WTC11 (cell line): ENCODE data around the gene TMEM30A.

Experiments used
- ATF1 ChIP-seq: sonication (generic); formaldehyde crosslinking; IDR thresholded peaks from 2 replicates; pipeline ENCODE4 v1.8.1; 2023; ENCODE audit warnings: mild to moderate bottlenecking, moderate library complexity, missing genetic modification reagents
- ATF3 ChIP-seq: sonication (generic); formaldehyde crosslinking; conservative IDR thresholded peaks from 2 replicates; pipeline ENCODE4 v1.8.1; 2022; ENCODE audit warnings: mild to moderate bottlenecking, missing genetic modification reagents
- CTCF ChIP-seq: fragments of 200-600 bp; IDR thresholded peaks from 2 replicates; pipeline ENCODE4 v1.8.0; 2022; ENCODE audit warnings: antibody characterized with exemption
- ESRRA ChIP-seq: sonication (generic); formaldehyde crosslinking; IDR thresholded peaks from 2 replicates; pipeline ENCODE4 v1.8.1; 2022; ENCODE audit warnings: mild to moderate bottlenecking, missing genetic modification reagents, borderline replicate concordance
- FOXK1 ChIP-seq: sonication (generic); formaldehyde crosslinking; IDR thresholded peaks from 2 replicates; pipeline ENCODE4 v1.8.0; 2022; ENCODE audit warnings: mild to moderate bottlenecking, moderate library complexity, missing genetic modification reagents
- NFYB ChIP-seq: sonication (generic); formaldehyde crosslinking; conservative IDR thresholded peaks from 2 replicates; pipeline ENCODE4 v1.8.0; 2022; ENCODE audit warnings: low read depth, missing genetic modification reagents
- PRDM15 ChIP-seq: sonication (generic); formaldehyde crosslinking; IDR thresholded peaks from 2 replicates; pipeline ENCODE4 v1.8.0; 2022; ENCODE audit warnings: missing genetic modification reagents
- SMAD4 ChIP-seq: sonication (generic); formaldehyde crosslinking; IDR thresholded peaks from 2 replicates; pipeline ENCODE4 v1.8.0; 2022; ENCODE audit warnings: mild to moderate bottlenecking, missing genetic modification reagents
- TCF7 ChIP-seq: sonication (generic); formaldehyde crosslinking; IDR thresholded peaks from 2 replicates; pipeline ENCODE4 v1.8.0; 2022; ENCODE audit warnings: mild to moderate bottlenecking, low read depth, missing genetic modification reagents, moderate library complexity
- ZNF121 ChIP-seq: sonication (generic); formaldehyde crosslinking; IDR thresholded peaks from 2 replicates; pipeline ENCODE4 v1.8.0; 2023; ENCODE audit warnings: missing genetic modification reagents
- TF ChIP-seq, protein P1 (sequence below): sonication (generic); formaldehyde crosslinking; IDR thresholded peaks from 2 replicates; pipeline ENCODE4 v1.8.0; 2023; ENCODE audit warnings: missing genetic modification reagents
- TF ChIP-seq, protein P2 (sequence below): sonication (generic); formaldehyde crosslinking; IDR thresholded peaks from 2 replicates; pipeline ENCODE4 v1.8.1; 2022; ENCODE audit warnings: low read depth, missing genetic modification reagents, borderline replicate concordance
- TF ChIP-seq, protein P3 (sequence below): sonication (generic); formaldehyde crosslinking; IDR thresholded peaks from 2 replicates; pipeline ENCODE4 v1.8.0; 2022; ENCODE audit warnings: mild to moderate bottlenecking, missing genetic modification reagents

DNA sequence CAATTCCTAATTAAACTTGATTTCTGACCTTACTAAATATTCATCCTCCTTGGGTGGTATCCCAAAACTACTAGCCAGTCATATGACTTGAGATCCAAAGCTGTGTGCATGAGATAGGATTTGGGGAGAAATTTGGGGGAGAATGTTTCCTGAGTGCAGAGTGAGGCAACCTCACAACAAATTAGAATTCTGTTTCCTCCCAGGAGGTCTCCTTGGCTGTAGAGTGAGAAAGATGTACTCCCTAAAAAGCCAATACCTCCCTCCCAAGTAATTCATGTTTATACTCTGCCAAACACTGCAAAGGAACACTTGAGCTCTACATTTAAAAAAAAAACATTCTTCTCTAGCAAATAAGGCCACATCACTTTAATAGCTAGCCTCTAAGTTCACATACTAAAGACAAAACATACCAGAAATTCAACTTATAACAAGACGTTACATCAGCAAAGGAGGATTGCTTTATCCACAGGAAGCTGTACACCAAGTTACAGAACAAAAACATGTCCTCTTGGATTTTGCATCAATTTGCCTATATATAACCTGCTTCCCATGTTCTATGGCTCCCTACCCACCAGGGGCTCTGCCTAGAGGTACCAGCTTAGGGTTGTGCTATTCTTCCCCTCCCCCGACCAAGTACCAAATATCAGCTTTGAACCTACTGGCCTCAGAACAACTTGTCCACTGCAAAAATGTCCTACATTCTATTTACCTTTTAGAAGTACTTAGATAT is 15.4 kb upstream of the TMEM30A start:
- TF ChIP-seq ATF3 (CRISPR knock-in tag) (no peak), CTCF (no peak), ESRRA (CRISPR knock-in tag) (no peak), NFYB (CRISPR knock-in tag) (no peak), TCF7 (CRISPR knock-in tag) (no peak), ZNF121 (CRISPR knock-in tag) (no peak), ATF1 (CRISPR knock-in tag) (no peak), FOXK1 (CRISPR knock-in tag) (no peak), SMAD4 (CRISPR knock-in tag) (no peak), PRDM15 (CRISPR knock-in tag) (no peak)
- TF ChIP-seq, protein P1, sequence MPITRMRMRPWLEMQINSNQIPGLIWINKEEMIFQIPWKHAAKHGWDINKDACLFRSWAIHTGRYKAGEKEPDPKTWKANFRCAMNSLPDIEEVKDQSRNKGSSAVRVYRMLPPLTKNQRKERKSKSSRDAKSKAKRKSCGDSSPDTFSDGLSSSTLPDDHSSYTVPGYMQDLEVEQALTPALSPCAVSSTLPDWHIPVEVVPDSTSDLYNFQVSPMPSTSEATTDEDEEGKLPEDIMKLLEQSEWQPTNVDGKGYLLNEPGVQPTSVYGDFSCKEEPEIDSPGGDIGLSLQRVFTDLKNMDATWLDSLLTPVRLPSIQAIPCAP = no peak
- TF ChIP-seq, protein P2, sequence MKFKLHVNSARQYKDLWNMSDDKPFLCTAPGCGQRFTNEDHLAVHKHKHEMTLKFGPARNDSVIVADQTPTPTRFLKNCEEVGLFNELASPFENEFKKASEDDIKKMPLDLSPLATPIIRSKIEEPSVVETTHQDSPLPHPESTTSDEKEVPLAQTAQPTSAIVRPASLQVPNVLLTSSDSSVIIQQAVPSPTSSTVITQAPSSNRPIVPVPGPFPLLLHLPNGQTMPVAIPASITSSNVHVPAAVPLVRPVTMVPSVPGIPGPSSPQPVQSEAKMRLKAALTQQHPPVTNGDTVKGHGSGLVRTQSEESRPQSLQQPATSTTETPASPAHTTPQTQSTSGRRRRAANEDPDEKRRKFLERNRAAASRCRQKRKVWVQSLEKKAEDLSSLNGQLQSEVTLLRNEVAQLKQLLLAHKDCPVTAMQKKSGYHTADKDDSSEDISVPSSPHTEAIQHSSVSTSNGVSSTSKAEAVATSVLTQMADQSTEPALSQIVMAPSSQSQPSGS (CRISPR knock-in tag) = no peak
- TF ChIP-seq, protein P3, sequence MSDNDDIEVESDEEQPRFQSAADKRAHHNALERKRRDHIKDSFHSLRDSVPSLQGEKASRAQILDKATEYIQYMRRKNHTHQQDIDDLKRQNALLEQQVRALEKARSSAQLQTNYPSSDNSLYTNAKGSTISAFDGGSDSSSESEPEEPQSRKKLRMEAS (CRISPR knock-in tag) = no peak
